ENCODE results near the gene IL4I1. TPM values are rescaled to one million over a fixed set of nuclear protein-coding genes. Genes with fewer than 3 reads are reported as not detected.

Gene IL4I1
- total RNA-seq, 1 experiment from 2014 or later: 1.3 TPM

GRCh38 chr19:49874503-49875157, 22.1 kb downstream of the IL4I1 start:
- DNase-seq (ENCODE audit: low spot score): no peak
- Histone ChIP-seq H3K9me3 (ENCODE audit: low read depth, low read length, poor library complexity, severe bottlenecking) (no peaks in the 10 kb centered on the region), H3K4me1 (ENCODE audit: insufficient read depth, low read length, poor library complexity, severe bottlenecking) (peaks cover 23% of the 10 kb centered on the region), H3K4me3 (ENCODE audit: low read depth, low read length, poor library complexity, severe bottlenecking) (no peak overlapping the region), H3K36me3 (ENCODE audit: insufficient read depth, low read length, poor library complexity, severe bottlenecking) (peaks cover 10% of the 10 kb centered on the region), H3K27me3 (replicated peaks; ENCODE audit: insufficient read depth, low read depth, low read length, poor library complexity) (no peaks in the 10 kb centered on the region), H3K27ac (ENCODE audit: low read depth, low read length, poor library complexity, severe bottlenecking) (no peak overlapping the region)
- intact Hi-C loops (cut with micrococcal nuclease; ENCODE audit: unreplicated experiment): loop anchor here (10.0 kb wide), 1 partner anchor 380 kb away; the partner anchor contains the start of gene RPS11
- CTCF ChIA-PET: no interaction called here
- TF ChIP-seq, protein P1, sequence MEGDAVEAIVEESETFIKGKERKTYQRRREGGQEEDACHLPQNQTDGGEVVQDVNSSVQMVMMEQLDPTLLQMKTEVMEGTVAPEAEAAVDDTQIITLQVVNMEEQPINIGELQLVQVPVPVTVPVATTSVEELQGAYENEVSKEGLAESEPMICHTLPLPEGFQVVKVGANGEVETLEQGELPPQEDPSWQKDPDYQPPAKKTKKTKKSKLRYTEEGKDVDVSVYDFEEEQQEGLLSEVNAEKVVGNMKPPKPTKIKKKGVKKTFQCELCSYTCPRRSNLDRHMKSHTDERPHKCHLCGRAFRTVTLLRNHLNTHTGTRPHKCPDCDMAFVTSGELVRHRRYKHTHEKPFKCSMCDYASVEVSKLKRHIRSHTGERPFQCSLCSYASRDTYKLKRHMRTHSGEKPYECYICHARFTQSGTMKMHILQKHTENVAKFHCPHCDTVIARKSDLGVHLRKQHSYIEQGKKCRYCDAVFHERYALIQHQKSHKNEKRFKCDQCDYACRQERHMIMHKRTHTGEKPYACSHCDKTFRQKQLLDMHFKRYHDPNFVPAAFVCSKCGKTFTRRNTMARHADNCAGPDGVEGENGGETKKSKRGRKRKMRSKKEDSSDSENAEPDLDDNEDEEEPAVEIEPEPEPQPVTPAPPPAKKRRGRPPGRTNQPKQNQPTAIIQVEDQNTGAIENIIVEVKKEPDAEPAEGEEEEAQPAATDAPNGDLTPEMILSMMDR (conservative IDR thresholded peaks at IDR 0.05; ENCODE audit: low read depth, low read length): no peak
- no peak for TF ChIP-seq EZH2 (IDR thresholded peaks at IDR 0.05; ENCODE audit: borderline replicate concordance, low read depth, low read length, poor library complexity, severe bottlenecking)
- no TSS peak for BruUV-seq (replicated peaks)
- POLR2A ChIA-PET (ENCODE audit: low non-redundant PET): no interaction called here

DNA sequence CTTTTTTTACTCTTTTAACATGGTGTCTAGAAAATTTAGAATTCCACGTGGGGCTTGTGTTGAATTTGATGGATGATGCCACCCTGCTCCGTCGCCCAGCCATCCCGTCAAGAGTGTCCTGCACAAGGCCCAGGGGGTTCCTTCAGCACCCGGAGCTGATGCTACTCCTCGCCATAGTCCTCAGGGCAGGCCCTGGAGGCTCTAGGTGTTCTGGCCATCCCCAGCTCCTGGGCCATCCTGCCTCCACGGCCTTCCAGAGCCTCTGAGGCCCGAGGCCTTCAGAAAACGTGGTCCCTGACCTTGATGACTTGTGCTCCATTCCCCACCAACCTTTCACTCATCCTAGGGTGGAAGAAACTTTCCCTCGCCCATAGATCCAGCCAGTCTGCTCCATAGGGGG, 22.9 kb downstream of the IL4I1 start:
- TF ChIP-seq EZH2 (IDR thresholded peaks at IDR 0.05; ENCODE audit: borderline replicate concordance, low read depth, low read length, poor library complexity, severe bottlenecking): no peak
- TF ChIP-seq, protein P1 (conservative IDR thresholded peaks at IDR 0.05; ENCODE audit: low read depth, low read length): no peak
- intact Hi-C loops (cut with micrococcal nuclease; ENCODE audit: unreplicated experiment): loop anchor here (10.0 kb wide), 1 partner anchor 379 kb away; the partner anchor contains the start of gene RPS11
- Histone ChIP-seq H3K27ac (ENCODE audit: low read depth, low read length, poor library complexity, severe bottlenecking) (no peak overlapping the region), H3K4me1 (ENCODE audit: insufficient read depth, low read length, poor library complexity, severe bottlenecking) (peaks cover 22% of the 10 kb centered on the region), H3K4me3 (ENCODE audit: low read depth, low read length, poor library complexity, severe bottlenecking) (no peak overlapping the region), H3K36me3 (ENCODE audit: insufficient read depth, low read length, poor library complexity, severe bottlenecking) (peaks cover 7% of the 10 kb centered on the region), H3K9me3 (ENCODE audit: low read depth, low read length, poor library complexity, severe bottlenecking) (no peaks in the 10 kb centered on the region), H3K27me3 (replicated peaks; ENCODE audit: insufficient read depth, low read depth, low read length, poor library complexity) (no peaks in the 10 kb centered on the region)
- ChIA-PET CTCF (no interaction called here), POLR2A (ENCODE audit: low non-redundant PET) (no interaction called here)
- no peak for DNase-seq (ENCODE audit: low spot score)
- no TSS peak for BruUV-seq (replicated peaks)

GRCh38 chr19:49873129-49873521, 23.6 kb downstream of the IL4I1 start:
- intact Hi-C loops (cut with micrococcal nuclease; ENCODE audit: unreplicated experiment): loop anchor here (10.0 kb wide), 1 partner anchor 378 kb away; the partner anchor contains the start of gene RPS11
- TF ChIP-seq, protein P1 (conservative IDR thresholded peaks at IDR 0.05; ENCODE audit: low read depth, low read length): no peak
- no peak for TF ChIP-seq EZH2 (IDR thresholded peaks at IDR 0.05; ENCODE audit: borderline replicate concordance, low read depth, low read length, poor library complexity, severe bottlenecking)
- Histone ChIP-seq H3K36me3 (ENCODE audit: insufficient read depth, low read length, poor library complexity, severe bottlenecking) (peaks cover 7% of the 10 kb centered on the region), H3K9me3 (ENCODE audit: low read depth, low read length, poor library complexity, severe bottlenecking) (no peaks in the 10 kb centered on the region), H3K27ac (ENCODE audit: low read depth, low read length, poor library complexity, severe bottlenecking) (no peak overlapping the region), H3K27me3 (replicated peaks; ENCODE audit: insufficient read depth, low read depth, low read length, poor library complexity) (no peaks in the 10 kb centered on the region), H3K4me3 (ENCODE audit: low read depth, low read length, poor library complexity, severe bottlenecking) (no peak overlapping the region), H3K4me1 (ENCODE audit: insufficient read depth, low read length, poor library complexity, severe bottlenecking) (peaks cover 21% of the 10 kb centered on the region)
- ChIA-PET POLR2A (ENCODE audit: low non-redundant PET) (no interaction called here), CTCF (no interaction called here)
- DNase-seq (ENCODE audit: low spot score): no peak
- BruUV-seq (replicated peaks): no TSS peak

All from A673 (cell line).